Fibroblast of lung (primary cell): ENCODE data around the gene IFTAP. TPM values are rescaled to one million over a fixed set of nuclear protein-coding genes. Genes with fewer than 3 reads are reported as not detected.

Experiments used
- DNase-seq, 2 donors: peaks; one replicate each; pipeline versions ENCODE4 v3.0.0 to v3.0.0-alpha.2; 2010; ENCODE audit warnings: low read depth in 2 of 2
- H2AFZ ChIP-seq: 2 replicates; pipeline ENCODE4 v1.5.1; 2012; ENCODE audit warnings: low read length, control low read depth, inconsistent platforms
- H3K27ac ChIP-seq: 2 replicates; pipeline ENCODE4 v1.5.1; 2011; ENCODE audit warnings: low read length, control low read depth; ENCODE audit not compliant: insufficient read depth
- H3K27me3 ChIP-seq: 2 replicates; pipeline ENCODE4 v1.5.1; 2011; ENCODE audit warnings: mild to moderate bottlenecking, low read length; ENCODE audit not compliant: control insufficient read depth, insufficient read depth
- H3K36me3 ChIP-seq: 2 replicates; pipeline ENCODE4 v1.5.1; 2011; ENCODE audit warnings: low read length; ENCODE audit not compliant: control insufficient read depth, insufficient read depth
- H3K4me1 ChIP-seq: 2 replicates; pipeline ENCODE4 v1.5.1; 2011; ENCODE audit warnings: low read length; ENCODE audit not compliant: control insufficient read depth, insufficient read depth; ENCODE audit errors: extremely low read depth
- H3K4me2 ChIP-seq: 2 replicates; pipeline ENCODE4 v1.5.1; 2011; ENCODE audit warnings: low read length, control low read depth; ENCODE audit not compliant: insufficient read depth; ENCODE audit errors: extremely low read depth
- H3K4me3 ChIP-seq, 4 experiments: fragments of 200-600 bp in 1 of 4; sonication (generic) in 1 of 4; replicated peaks in 1 of 4; 2 replicates each; pipeline ENCODE4 v1.5.1; 2011 to 2016; ENCODE audit warnings: low read length in 4 of 4, low read depth in 3 of 4, mild to moderate bottlenecking in 3 of 4, control low read depth in 2 of 4, inconsistent platforms in 1 of 4, mixed read lengths in 1 of 4; ENCODE audit not compliant: insufficient read depth in 1 of 4; ENCODE audit errors: control extremely low read depth in 1 of 4
- H3K79me2 ChIP-seq: 2 replicates; pipeline ENCODE4 v1.5.1; 2012; ENCODE audit warnings: mild to moderate bottlenecking, low read length, inconsistent platforms; ENCODE audit not compliant: control insufficient read depth, insufficient read depth
- H3K9ac ChIP-seq: 2 replicates; pipeline ENCODE4 v1.5.1; 2011; ENCODE audit warnings: mild to moderate bottlenecking, low read length, control low read depth; ENCODE audit not compliant: insufficient read depth
- H3K9me3 ChIP-seq: 2 replicates; pipeline ENCODE4 v1.5.1; 2012; ENCODE audit warnings: low read depth, low read length; ENCODE audit not compliant: control insufficient read depth, insufficient read depth
- H4K20me1 ChIP-seq: 2 replicates; pipeline ENCODE4 v1.5.1; 2011; ENCODE audit warnings: low read length; ENCODE audit not compliant: control insufficient read depth, insufficient read depth; ENCODE audit errors: extremely low read depth
- EZH2 ChIP-seq: IDR thresholded peaks from 2 replicates; pipeline ENCODE4 v1.5.1; 2012; ENCODE audit warnings: low read length, control low read depth, mild to moderate bottlenecking; ENCODE audit errors: missing control alignments
- polyA plus RNA-seq, 2 donors: library from polyadenylated mRNA; depleted of rRNA in 1 of 2; stranded (reverse) in 1 of 2; unstranded in 1 of 2; fragments of >200 nt; gene quantifications; 2 replicates each; pipeline ENCODE4 v1.2.1, GENCODE V29; 2011 to 2012; ENCODE audit warnings: missing spikeins in 1 of 2
- total RNA-seq: library from RNA; depleted of rRNA; stranded (reverse); fragments of >200 nt; gene quantifications from 2 replicates; pipeline ENCODE4 v1.2.1, GENCODE V29; 2014
- TF ChIP-seq, protein P1 (sequence below), 2 donors: IDR thresholded peaks in 1 of 2; conservative IDR thresholded peaks in 1 of 2; 1 replicate in 1 of 2; 2 replicates in 1 of 2; pipeline ENCODE4 v1.5.1; 2011 to 2012; ENCODE audit warnings: low read length in 2 of 2, control low read depth in 1 of 2, inconsistent platforms in 1 of 2, low read depth in 1 of 2, mild to moderate bottlenecking in 1 of 2

Gene IFTAP
- total and polyA plus RNA-seq, 2 donors (not counting 1 experiment from before 2014, with no cell fraction given): 41.1 to 42.7 TPM

- Histone ChIP-seq H3K27ac (no peak overlapping the region), H3K27me3 (peaks cover 2% of the 10 kb centered on the region), H3K4me3 (no peak overlapping the region), H3K4me1 (no peaks in the 10 kb centered on the region), H3K4me2 (no peak overlapping the region), H3K9ac (no peak overlapping the region), H2AFZ (no peak overlapping the region), H4K20me1 (no peaks in the 10 kb centered on the region), H3K79me2 (no peaks in the 10 kb centered on the region), H3K9me3 (no peaks in the 10 kb centered on the region), H3K36me3 (no peaks in the 10 kb centered on the region)
- no peak for DNase-seq
- TF ChIP-seq, protein P1, sequence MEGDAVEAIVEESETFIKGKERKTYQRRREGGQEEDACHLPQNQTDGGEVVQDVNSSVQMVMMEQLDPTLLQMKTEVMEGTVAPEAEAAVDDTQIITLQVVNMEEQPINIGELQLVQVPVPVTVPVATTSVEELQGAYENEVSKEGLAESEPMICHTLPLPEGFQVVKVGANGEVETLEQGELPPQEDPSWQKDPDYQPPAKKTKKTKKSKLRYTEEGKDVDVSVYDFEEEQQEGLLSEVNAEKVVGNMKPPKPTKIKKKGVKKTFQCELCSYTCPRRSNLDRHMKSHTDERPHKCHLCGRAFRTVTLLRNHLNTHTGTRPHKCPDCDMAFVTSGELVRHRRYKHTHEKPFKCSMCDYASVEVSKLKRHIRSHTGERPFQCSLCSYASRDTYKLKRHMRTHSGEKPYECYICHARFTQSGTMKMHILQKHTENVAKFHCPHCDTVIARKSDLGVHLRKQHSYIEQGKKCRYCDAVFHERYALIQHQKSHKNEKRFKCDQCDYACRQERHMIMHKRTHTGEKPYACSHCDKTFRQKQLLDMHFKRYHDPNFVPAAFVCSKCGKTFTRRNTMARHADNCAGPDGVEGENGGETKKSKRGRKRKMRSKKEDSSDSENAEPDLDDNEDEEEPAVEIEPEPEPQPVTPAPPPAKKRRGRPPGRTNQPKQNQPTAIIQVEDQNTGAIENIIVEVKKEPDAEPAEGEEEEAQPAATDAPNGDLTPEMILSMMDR (conservative IDR thresholded peaks at IDR 0.05 in 1 of 2, IDR thresholded peaks at IDR 0.05 in 1 of 2; ENCODE audit: low read depth in 1 of 2, low read length in 2 of 2): no peak
- no peak for TF ChIP-seq EZH2
These were observed 3.8 kb upstream of the IFTAP start for GRCh38 chr11:36590513-36590912.

DNA sequence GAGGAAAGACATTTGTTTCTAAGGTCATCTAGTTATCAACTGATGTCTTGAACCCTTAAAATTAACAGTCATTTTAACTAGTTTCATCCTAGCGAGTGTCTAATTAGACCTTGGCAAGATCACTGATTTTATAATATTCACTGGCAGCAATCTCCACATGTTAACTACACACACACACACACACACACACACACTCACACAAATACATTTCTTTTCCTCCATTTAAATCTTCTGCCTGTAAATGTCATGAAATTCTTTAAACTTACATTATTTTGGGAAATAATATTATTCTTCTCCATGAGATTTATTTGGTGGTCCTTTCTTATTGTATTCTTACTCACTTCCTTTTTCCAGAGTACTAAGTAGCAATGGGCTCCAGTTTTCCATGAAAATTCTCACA, 2.9 kb upstream of the IFTAP start:
- Histone ChIP-seq H2AFZ (no peak overlapping the region), H3K27me3 (peaks cover 2% of the 10 kb centered on the region), H3K4me2 (no peak overlapping the region), H4K20me1 (no peaks in the 10 kb centered on the region), H3K79me2 (no peaks in the 10 kb centered on the region), H3K27ac (no peak overlapping the region), H3K9ac (no peak overlapping the region), H3K4me1 (no peaks in the 10 kb centered on the region), H3K9me3 (no peaks in the 10 kb centered on the region), H3K36me3 (no peaks in the 10 kb centered on the region), H3K4me3 (no peak overlapping the region)
- no peak for TF ChIP-seq EZH2
- TF ChIP-seq, protein P1 (conservative IDR thresholded peaks at IDR 0.05 in 1 of 2, IDR thresholded peaks at IDR 0.05 in 1 of 2; ENCODE audit: low read depth in 1 of 2, low read length in 2 of 2): no peak
- no peak for DNase-seq

DNA sequence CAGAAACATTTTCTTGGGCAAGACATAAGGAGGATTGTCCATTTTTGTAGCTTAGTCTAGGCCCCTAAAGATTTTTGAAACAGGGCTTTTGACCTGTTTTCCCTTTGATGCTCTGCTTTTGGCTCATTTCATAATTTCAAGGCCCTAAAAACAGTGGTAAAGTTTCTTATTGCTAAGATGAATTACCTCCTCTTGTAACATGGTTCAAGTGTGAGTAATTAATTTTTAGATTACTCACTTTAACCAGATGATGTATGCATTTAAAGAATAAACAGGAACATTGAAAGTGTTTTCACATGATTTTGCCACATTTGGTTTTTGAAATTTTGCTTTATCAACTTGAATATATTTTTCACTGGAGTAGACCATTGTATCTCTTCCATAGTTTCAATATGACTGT, 2.6 kb downstream of the IFTAP start:
- no peak overlapping the region for H3K27ac ChIP-seq

More for the DNA sequence above, 2.6 kb downstream of the IFTAP start:
- H3K9ac ChIP-seq: no peak overlapping the region
- no peaks in the 10 kb centered on the region for H3K9me3 ChIP-seq
- H3K36me3 ChIP-seq: no peaks in the 10 kb centered on the region
- H3K4me1 ChIP-seq: no peaks in the 10 kb centered on the region
- H2AFZ ChIP-seq: no peak overlapping the region
- no peak overlapping the region for H3K4me3 ChIP-seq
- no peak for TF ChIP-seq EZH2
- TF ChIP-seq, protein P1 (conservative IDR thresholded peaks at IDR 0.05 in 1 of 2, IDR thresholded peaks at IDR 0.05 in 1 of 2; ENCODE audit: low read depth in 1 of 2, low read length in 2 of 2): no peak
- no peaks in the 10 kb centered on the region for H3K79me2 ChIP-seq
- no peak overlapping the region for H3K4me2 ChIP-seq
- H4K20me1 ChIP-seq: no peaks in the 10 kb centered on the region
- no peak for DNase-seq
- no peaks in the 10 kb centered on the region for H3K27me3 ChIP-seq
